HG02870 (cell line): ENCODE data around the gene GOLGA8Q.
"Not testable (repeated sequence)": the region's sequence is repeated elsewhere in the genome, so short reads cannot be mapped to it uniquely, and the experiment has no call there.

Experiments
- ATAC-seq: cut with Tn5 transposase; IDR thresholded peaks from one replicate; pipeline ENCODE4 v1.9.1; 2021; ENCODE audit warnings: mild to moderate bottlenecking, moderate library complexity; ENCODE audit not compliant: unreplicated experiment

GOLGA8Q gene, protein sequence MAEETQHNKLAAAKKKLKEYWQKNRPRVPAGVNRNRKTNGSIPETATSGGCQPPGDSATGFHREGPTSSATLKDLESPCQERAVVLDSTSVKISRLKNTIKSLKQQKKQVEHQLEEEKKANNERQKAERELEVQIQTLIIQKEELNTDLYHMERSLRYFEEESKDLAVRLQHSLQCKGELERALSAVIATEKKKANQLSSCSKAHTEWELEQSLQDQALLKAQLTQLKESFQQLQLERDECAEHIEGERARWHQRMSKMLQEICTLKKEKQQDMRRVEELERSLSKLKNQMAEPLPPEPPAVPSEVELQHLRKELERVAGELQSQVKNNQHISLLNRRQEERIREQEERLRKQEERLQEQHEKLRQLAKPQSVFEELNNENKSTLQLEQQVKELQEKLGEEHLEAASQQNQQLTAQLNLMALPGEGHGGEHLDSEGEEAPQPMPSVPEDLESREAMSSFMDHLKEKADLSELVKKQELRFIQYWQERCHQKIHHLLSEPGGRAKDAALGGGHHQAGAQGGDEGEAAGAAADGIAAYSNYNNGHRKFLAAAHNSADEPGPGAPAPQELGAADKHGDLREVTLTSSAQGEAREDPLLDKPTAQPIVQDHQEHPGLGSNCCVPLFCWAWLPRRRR

DNA sequence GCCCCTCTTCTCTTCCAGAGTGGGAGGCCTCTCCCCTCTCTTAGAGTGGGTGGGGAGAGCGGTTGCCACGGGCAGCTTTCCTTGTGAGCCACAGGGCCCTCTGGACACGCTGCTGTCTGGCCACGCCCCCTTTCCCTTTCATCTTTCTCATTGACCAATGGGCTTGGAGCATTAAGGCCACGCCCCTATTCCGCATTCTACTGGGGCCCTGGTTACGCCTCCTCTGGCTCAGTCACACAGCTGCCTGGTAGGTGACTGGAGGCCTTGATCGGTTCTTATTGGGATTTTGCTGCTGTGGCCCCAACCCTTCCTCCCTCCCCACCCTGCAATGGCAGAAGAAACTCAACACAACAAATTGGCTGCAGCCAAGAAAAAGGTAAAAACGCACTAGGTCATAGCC is at the start of gene GOLGA8Q:
GOLGA8Q (plus strand) TSS at position 301 of the 400 bp plus-strand sequence; CDS start at position 329, 28 bp downstream.
- not testable (repeated sequence) for ATAC-seq

DNA sequence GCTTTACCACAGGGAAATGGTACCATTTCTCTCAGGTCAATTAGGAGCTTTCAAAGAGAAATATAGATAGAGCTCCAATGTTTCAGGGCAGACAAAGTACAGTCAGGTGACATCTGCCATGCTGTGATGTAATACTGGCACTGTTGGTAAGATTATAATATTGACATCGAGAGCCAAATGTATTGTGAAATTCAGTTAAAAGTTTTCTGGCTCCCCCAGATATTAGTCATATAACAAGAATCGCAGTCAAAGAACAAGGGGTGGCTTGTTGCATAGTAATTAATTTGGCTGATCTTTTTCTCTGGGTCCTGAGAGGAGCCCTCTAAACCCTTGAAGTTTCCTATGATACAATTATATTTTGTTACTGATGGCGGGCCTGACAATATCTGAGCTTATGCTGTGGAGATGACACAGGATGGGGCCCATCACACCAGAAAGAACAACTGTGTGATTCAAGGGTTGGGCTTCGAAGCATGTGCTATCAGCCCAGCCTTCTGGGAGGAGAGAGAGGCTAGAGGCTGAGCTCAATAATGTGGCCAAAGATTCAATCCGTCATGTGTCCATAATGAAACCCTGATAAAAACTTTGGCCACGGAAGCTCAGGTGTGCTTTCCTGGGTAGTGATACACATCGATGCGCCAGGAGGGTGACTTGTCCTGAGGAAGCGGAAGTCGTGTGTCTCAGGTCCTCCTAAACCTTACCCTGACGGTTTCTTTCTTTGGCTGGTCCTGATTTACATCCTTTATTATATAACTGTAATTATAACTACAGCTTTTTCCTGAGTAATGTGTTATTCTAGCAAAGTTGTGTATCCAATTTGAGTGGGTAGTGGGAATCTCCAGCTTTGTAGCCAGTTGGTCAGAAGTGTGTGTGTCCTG is 48.7 kb upstream of the GOLGA8Q start:
- not testable (repeated sequence) for ATAC-seq

DNA sequence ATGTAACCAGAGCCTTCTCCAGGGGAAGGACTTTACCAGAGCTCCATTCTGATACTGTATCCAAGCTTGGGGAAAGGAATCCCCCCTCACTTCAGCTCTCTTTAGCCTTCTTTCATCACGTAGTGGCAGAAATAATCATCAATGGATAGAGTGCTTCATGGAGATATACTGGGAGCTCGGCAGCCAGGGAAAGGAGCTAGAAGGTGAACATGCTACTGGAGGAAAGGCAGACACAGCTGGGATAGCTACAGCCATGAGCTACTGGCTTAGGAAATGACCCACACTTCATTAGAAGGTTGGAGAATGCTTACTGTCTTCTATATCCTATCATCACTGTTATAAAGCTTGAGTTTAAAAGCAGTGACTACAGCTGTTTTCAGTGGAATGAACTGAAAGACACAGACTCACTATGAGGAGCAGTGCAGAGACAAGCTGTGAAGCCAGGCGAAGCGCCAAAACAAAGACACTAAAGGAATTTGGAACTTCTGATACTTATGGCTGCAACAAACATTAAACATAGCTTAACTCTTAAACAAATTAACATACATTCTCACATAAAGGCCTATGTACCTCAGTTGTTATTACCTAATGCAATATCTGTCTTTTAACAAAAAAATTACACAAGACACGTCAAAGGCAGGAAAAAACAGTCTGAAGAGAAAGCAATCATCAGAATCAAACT is 47.5 kb upstream of the GOLGA8Q start:
- ATAC-seq = not testable (repeated sequence)

- not testable (repeated sequence) for ATAC-seq
Observed at GRCh38 chr15:30514545-30514944, 37.3 kb upstream of the GOLGA8Q start.

DNA sequence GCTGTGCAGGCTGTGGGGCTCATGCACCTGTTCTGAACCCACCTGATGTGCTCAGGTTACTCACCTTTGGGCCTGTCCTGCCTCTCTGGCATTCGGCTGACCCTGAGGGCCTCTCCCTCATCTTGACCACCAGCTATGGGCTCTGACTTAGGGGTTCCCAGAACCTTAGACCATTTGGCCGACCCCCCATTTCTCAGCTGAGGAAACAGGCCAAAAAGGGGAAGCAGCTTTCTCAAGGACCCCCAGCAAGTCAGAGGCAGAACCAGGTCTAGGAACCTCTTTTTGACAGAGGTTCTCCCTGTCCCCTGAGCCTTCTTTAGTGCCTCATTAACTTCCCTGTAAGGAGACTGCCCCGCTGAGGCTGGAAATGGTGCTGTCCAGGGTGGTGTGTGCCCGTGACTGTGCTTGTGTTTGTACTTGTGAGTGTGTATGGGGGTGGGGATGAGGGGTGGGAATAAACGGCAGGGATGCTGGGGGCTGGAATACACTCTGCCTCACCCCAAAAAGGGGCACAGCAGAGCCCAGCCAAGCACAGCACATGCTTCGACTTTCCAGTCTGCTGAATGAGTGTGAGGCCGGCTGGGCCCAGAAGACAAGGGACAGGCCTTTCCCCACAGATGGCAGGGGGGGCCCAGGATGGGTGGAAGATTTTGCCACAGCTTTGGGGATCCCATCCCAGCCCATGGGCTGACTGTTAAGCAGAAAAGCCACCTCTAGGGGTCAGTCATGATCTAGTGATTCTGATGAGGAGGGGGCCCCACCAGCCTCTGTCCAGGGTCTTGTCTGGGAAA is 28.2 kb upstream of the GOLGA8Q start:
- not testable (repeated sequence) for ATAC-seq

GRCh38 chr15:30525912-30526311 is 25.9 kb upstream of the GOLGA8Q start:
- not testable (repeated sequence) for ATAC-seq

DNA sequence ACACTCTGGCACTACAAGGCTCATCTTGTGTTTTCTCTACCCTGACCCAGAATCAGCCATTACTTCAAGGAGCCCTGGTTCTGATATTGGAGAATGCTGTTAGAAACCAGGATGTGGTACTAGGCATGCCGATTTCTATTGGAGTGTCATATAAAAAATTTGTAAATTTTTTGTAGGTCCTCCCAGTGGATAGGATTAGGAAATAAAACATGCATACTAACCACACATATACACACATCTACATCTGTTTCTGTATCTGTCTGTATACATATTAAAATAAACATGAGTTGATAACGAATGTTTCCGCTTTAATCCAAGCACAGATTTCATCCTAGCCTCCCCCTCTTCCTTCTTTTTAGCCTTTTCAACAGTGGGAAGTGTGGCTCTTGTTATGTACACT is 22.8 kb upstream of the GOLGA8Q start:
- ATAC-seq = not testable (repeated sequence)

GRCh38 chr15:30566949-30567348 is 15.1 kb downstream of the GOLGA8Q start:
- ATAC-seq = not testable (repeated sequence)

- not testable (repeated sequence) for ATAC-seq
Observed at GRCh38 chr15:30573012-30573491, 21.2 kb downstream of the GOLGA8Q start.

DNA sequence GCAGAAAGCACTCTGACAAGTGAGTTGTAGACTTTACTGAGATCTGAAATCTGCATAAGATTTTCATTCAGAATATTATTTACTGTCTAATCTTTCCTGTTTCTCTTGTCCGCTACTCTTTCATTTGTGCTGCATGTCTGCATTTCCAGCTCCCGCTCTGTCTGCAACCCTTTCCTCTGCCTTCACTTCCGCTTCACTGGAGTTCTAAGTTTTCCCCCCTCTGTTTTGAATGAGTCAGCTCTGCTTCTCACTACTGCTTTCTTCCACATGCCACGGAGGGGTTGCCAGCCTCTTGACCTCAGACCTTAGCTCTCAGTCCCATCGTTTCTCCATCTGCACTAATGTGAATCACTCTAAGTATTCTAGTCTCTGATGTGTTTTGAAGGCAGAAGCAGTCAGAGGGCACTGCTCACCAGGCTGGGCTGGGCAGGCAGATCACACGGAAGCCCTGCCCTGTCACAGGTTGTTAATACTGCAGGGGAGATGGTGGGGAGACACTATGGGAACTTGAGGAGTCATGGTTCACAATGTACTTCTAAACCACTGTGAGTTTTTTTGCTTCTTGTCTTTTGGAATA is 27.6 kb downstream of the GOLGA8Q start:
- not testable (repeated sequence) for ATAC-seq

GRCh38 chr15:30580716-30581115 is 28.9 kb downstream of the GOLGA8Q start:
- not testable (repeated sequence) for ATAC-seq

- not testable (repeated sequence) for ATAC-seq
Observed at GRCh38 chr15:30598953-30599352, 47.1 kb downstream of the GOLGA8Q start.

DNA sequence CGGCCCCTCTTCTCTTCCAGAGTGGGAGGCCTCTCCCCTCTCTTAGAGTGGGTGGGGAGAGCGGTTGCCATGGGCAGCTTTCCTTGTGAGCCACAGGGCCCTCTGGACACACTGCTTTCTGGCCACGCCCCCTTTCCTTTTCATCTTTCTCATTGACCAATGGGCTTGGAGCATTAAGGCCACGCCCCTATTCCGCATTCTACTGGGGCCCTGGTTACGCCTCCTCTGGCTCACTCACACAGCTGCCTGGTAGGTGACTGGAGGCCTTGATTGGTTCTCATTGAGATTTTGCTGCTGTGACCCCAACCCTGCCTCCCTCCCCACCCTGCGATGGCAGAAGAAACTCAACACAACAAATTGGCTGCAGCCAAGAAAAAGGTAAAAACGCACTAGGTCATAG is 51.9 kb downstream of the GOLGA8Q start, which contains the start of gene GOLGA8H:
GOLGA8H (plus strand) TSS at position 233 of the 400 bp plus-strand sequence; CDS start at position 331, 98 bp downstream.
- ATAC-seq = not testable (repeated sequence)
